Upper lobe of right lung (tissue), 1 donor: ENCODE data around the gene NOTCH2. TPM values are rescaled to one million over a fixed set of nuclear protein-coding genes. Genes with fewer than 3 reads are reported as not detected.

Source experiments
- ATAC-seq: fragments of 200-7000 bp; cut with Tn5 transposase; one replicate; pipeline ENCODE4 v1.9.1; 2020; ENCODE audit warnings: mild to moderate bottlenecking, moderate library complexity
- DNase-seq: peaks from one replicate; pipeline ENCODE4 v3.0.0-alpha.2; 2020
- H3K27ac ChIP-seq: fragments of 200-600 bp; one replicate; pipeline ENCODE4 v1.8.0; 2022
- H3K27me3 ChIP-seq: fragments of 200-600 bp; one replicate; pipeline ENCODE4 v1.8.0; 2022; ENCODE audit warnings: mild to moderate bottlenecking
- H3K36me3 ChIP-seq: fragments of 200-600 bp; one replicate; pipeline ENCODE4 v1.8.0; 2022
- H3K4me1 ChIP-seq: fragments of 200-600 bp; one replicate; pipeline ENCODE4 v1.8.0; 2022
- H3K4me3 ChIP-seq: fragments of 200-600 bp; one replicate; pipeline ENCODE4 v1.8.0; 2022; ENCODE audit warnings: mild to moderate bottlenecking
- H3K9me3 ChIP-seq: fragments of 200-600 bp; one replicate; pipeline ENCODE4 v1.8.0; 2022
- CTCF ChIP-seq: fragments of 200-600 bp; IDR thresholded peaks from one replicate; pipeline ENCODE4 v1.8.0; 2022; ENCODE audit warnings: antibody characterized with exemption
- intact Hi-C: fragments of 100-400 bp; cut with DNase I; formaldehyde crosslinking; loops from one replicate; pipeline ENCODE4 v1.11.0; 2022
- total RNA-seq: library from RNA; stranded (reverse); fragmentation: NEBNext Ultra II Directional; extraction: Animal tissue kit (Norgen Biotek cat#: 25700); gene quantifications from one replicate; pipeline ENCODE4 v1.2.1, GENCODE V29; 2021
- donor health status: DM: no; HTN: yes; CAD: no; lungs with severe emphysema.

The NOTCH2 gene
- total RNA-seq, 1 donor from 2014 or later = 97.3 TPM

DNA sequence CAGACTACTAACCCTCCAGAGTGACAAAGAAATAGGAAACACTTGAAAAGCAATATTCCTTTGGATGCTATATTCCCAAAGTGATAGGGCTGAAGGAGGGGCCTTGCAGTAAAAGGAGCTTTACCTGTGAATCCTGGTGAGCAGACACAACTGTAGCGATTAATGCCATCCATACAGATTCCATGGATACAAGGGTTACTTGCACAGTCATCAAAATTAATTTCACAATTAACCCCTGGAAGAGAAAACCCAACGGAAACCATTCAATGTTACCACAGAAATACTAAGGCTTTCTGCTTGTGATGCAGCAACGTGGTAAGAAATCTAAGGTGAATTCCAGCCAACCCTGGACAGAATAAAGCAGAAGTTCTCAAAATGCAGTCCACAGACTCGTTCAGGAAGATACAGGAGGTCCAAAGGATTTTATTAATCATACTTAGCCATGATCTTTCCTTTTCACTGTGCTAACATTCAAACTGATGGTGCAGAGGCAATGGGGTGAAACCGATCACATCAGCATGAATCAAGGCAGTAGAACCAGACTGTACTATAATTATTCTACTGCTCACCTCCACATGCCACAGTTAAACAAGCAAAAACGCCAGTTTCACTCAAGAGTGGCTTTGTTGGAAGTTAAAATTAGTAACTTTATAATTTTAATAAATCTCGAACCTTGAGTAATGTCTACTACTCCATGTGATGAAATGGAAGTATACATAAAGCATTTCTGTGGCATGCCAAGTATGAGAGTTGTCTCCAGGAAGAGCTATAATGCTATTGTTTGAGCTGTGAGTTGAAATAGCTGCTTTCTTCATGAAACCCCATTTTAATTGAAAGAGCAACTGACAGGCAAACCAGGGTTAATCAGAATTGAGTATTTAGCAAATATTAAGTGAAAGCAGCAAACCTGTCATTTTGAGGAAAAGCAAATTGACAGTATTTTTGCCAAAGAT is 109.9 kb downstream of the NOTCH2 start:
- H3K4me3 ChIP-seq = no peak overlapping the region
- peaks cover 51% of the 10 kb centered on the region for H3K36me3 ChIP-seq
- no peak for DNase-seq
- H3K27me3 ChIP-seq = no peaks in the 10 kb centered on the region
- no peak for TF ChIP-seq CTCF
- H3K4me1 ChIP-seq = no peaks in the 10 kb centered on the region
- intact Hi-C loops = no loop called here
- H3K9me3 ChIP-seq = no peaks in the 10 kb centered on the region
- ATAC-seq = no peak
- no peak overlapping the region for H3K27ac ChIP-seq

DNA sequence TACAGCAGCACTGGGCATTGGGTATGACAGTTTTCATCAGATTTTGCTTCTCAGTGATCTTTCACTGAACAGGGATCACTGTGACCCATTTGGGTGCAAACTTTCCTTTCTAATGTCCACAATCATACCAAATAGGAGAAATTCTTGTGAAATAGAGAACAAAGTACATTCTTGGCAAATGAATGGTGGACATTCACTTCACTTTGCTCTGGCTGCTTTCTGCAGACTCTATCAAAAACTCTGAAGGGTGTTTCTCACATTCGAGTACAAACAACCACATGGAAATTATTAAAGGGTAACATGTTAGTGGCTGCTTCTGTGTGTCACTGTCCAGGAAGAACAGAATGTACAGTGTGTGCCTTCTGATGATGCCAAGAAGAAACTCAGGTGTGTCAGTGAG is 111.2 kb downstream of the NOTCH2 start:
- TF ChIP-seq CTCF = no peak
- no peaks in the 10 kb centered on the region for H3K27me3 ChIP-seq
- H3K36me3 ChIP-seq = peaks cover 59% of the 10 kb centered on the region
- no peaks in the 10 kb centered on the region for H3K9me3 ChIP-seq
- intact Hi-C loops = no loop called here
- no peak overlapping the region for H3K4me3 ChIP-seq
- no peak for ATAC-seq
- H3K27ac ChIP-seq = no peak overlapping the region
- no peaks in the 10 kb centered on the region for H3K4me1 ChIP-seq
- DNase-seq = no peak

DNA sequence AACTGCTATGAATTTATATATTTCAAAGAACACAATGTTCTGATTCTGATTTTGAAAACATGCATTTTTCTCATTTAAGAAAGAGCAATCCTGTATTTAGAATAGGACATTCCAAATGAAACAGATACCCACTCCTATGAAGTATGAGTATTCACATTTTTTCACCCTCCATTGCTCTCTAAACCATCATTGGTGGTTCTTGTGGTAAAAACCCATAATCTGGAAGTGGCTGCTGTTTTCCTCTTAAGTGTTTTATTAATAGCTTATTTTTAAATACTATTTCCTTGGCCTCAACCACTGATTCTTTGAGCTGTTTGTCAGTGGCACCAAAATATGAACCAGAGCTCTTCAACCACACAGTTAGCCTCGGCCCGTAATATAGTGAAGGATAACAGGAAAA is 113.2 kb downstream of the NOTCH2 start:
- Histone ChIP-seq H3K4me3 (no peak overlapping the region), H3K27ac (no peak overlapping the region), H3K4me1 (no peaks in the 10 kb centered on the region), H3K9me3 (no peaks in the 10 kb centered on the region), H3K27me3 (no peaks in the 10 kb centered on the region), H3K36me3 (peaks cover 65% of the 10 kb centered on the region)
- no peak for TF ChIP-seq CTCF
- DNase-seq (no peak), ATAC-seq (no peak)
- intact Hi-C loops = no loop called here

DNA sequence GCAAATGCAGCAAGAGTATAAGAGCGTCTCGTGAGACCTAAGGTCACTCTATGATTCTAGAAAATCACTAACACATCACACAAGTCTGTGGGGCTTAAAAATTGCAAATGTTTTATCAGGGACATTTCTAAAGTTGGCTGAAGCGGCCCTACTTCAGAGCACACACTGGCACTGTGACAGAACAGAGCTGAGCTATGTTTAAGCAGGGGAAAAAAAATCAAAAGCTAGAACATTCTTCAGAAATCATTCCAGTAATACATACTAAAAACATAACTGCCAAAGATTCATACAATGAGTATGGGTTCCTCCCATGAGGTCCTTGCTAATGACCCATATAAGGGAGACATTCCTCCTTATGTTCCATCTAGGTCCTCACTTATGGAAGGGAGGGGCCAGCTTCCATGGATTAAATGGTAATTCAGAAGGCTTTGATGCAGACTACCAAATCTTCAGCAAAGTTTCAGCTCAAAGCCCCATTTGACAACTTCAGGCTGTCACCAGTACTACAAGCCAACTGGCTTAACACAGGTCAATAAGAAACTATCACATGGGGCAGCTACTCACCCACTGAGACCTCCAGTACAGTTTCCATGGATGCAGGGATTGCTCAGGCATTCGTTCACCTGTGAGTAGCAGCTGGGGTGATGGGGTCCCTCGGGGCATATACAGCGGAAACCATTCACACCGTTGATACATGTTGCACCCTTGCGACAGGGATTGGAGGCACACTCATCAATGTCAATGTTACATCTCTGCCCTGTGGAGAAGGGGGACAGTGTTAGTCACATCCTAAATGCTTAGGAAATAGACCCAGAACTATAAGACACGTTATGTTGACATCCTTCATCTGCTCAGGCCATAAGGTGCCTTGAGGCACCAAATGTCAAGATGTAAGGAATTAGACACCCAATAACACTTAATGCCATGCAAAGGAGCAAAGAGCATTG is 114.7 kb downstream of the NOTCH2 start:
- Histone ChIP-seq H3K36me3 (peaks cover 80% of the 10 kb centered on the region), H3K9me3 (no peaks in the 10 kb centered on the region), H3K27me3 (no peaks in the 10 kb centered on the region), H3K4me3 (no peak overlapping the region), H3K27ac (no peak overlapping the region), H3K4me1 (no peaks in the 10 kb centered on the region)
- no peak for TF ChIP-seq CTCF
- intact Hi-C loops = no loop called here
- no peak for DNase-seq
- no peak for ATAC-seq

GRCh38 chr1:119953266-119953998 is 116.0 kb downstream of the NOTCH2 start:
- Histone ChIP-seq H3K4me3 (no peak overlapping the region), H3K27me3 (no peaks in the 10 kb centered on the region), H3K9me3 (no peaks in the 10 kb centered on the region), H3K36me3 (peaks cover 80% of the 10 kb centered on the region), H3K27ac (no peak overlapping the region), H3K4me1 (no peaks in the 10 kb centered on the region)
- intact Hi-C loops = no loop called here
- no peak for TF ChIP-seq CTCF
- ATAC-seq (no peak), DNase-seq (no peak)
